NCI-H1694 (cell line): ENCODE data around the gene MRPS22.
"Not testable (repeated sequence)": the region's sequence is repeated elsewhere in the genome, so short reads cannot be mapped to it uniquely, and the experiment has no call there.

Source experiments
- DNase-seq: peaks from one replicate; lab custom pipeline; 2025; lab: John Stamatoyannopoulos, UW

Gene MRPS22

DNA sequence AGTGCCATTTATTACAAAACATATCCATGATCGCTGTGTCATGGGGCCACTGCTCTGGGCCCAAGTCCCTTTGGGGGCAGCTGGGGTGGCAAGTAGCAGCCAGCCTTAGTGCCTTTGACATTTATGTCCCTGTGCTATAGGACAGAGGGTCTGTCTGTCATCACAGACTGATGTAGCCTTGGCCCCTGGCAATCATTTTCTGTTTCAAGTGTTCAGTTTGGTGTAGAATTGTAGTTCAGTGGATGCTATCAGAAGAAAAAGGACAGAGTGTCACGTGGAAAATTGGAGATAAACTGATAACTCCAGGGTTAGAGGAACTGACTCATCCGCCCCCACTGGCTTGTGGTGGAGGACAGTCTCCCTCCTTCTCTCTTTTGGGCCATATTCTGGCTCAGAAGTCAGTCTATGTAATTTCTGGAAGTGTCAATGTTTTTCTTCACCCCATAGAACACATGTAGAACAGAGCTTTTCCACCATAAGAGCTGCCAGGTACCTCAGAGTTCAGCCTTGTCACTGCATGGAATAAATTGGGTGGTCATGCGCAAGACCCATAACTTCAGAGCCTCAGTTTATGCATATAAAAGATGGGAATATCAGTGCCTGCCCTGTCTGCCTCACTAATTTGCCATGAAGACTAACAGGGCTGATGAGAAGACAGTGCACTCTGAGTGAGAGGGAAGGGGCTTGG lies 4.5 kb upstream of the MRPS22 start:
- DNase-seq = no peak

DNA sequence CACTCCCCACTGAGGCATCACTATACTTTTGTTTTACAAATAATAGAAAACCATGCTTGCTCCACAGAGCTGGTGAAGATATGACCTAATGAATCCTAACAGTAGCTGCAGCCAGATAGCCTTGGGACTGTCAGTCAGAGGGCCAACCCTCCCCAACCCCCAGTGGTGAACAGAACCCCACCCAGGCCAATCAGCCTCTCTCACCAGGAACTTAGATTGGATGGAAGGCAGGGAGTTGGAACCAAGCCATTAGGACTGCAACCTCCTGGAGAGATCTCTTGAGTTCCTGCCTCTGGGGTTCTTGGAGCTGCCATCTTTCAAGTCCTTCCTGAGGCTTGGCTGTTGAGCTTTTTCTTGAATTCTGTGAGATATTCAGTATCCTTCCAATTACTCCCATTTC lies 3.0 kb upstream of the MRPS22 start:
- no peak for DNase-seq

DNA sequence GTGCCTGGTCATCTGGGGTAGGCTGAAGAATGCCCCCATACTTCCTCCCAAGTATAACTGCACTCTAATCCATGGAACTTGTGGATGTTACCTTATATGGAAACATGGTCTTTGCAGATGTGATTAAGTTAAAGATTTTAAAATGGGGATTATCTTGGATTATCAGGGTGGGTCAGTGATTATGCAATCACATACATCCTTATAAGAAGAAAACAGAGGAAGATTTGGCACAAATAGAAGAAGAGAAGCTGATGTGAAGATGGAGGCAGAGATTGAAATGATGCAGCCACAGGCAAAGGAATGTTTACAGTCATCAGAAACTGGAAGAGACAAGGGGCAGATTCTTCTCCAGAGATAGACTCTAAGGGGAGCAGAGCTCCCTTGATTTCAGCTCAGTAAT lies 1.8 kb upstream of the MRPS22 start:
- no peak for DNase-seq

DNA sequence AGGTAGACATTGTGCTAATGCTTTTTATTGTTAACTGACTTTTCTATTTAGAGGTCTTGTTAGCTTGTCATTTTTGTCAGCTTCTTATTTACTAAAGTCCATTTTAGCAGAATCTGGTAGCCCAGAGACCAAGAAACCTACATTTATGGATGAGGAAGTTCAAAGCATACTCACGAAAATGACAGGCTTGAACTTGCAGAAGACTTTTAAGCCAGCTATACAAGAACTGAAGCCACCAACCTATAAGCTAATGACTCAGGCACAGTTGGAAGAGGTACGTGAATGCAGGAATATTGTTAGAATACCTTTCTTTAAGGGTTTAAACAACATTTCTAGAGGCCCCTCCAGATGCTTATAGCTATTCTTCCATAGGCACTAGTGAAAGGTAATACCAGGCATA lies 3.0 kb downstream of the MRPS22 start:
- DNase-seq = no peak

- DNase-seq = no peak
These were observed 10.2 kb downstream of the MRPS22 start for GRCh38 chr3:139353920-139354556.

DNA sequence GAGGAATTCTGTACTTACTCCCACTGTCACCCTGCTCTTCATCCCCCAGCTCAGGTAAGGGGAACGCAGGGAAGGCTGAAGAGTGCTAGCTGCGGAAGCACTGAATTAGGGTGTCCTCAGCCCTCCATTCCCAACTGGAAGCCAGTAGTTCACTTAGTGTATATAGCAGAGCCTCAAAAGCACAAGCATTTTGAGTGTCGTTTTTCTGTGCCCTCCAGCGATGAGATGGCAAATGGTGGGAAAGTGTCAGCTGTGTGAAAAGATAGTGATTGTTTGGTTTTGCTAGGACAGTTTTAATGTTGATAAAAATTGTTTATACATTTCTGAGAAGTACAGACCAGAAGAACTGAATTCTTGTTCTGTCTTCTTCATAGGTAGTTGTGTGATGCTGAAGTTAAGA lies 10.8 kb downstream of the MRPS22 start:
- DNase-seq = no peak

DNA sequence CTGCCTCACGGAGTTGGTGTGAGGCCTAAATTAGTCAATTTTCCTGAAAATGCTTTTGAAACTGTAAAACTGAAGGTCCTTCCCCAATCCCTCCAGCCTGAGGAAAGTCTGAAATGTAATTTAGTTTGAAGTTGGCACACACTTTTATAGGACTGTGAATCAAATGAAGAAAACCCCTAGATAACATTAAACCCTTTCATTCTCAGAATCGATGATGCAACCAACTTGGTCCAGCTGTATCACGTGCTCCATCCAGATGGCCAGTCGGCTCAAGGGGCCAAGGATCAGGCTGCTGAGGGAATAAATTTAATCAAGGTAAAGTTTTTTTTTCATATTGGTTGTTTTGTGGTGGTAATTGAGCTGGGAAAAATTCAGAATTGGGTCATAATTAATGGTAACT lies 11.7 kb downstream of the MRPS22 start:
- no peak for DNase-seq

GRCh38 chr3:139355891-139356290 lies 12.1 kb downstream of the MRPS22 start:
- DNase-seq = no peak

DNA sequence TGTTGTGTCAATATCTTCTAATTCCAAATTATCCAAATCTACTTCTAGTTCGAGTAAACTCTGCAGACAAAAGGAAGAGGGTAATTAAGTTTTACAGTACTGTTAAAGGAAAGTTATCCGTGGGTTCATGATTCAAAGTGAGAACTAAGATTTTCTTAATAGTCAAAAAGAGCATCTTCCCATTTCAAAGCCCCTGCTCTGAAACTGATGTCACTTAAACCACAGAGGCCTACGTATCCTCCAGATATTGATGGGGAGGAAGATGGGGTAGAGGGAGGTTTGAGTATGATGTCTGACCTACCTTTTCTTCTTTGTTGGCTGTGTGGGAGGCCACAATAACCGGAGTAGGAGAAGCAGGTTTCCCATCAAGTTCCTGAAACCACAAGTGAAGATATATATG lies 14.1 kb downstream of the MRPS22 start:
- no peak for DNase-seq

DNA sequence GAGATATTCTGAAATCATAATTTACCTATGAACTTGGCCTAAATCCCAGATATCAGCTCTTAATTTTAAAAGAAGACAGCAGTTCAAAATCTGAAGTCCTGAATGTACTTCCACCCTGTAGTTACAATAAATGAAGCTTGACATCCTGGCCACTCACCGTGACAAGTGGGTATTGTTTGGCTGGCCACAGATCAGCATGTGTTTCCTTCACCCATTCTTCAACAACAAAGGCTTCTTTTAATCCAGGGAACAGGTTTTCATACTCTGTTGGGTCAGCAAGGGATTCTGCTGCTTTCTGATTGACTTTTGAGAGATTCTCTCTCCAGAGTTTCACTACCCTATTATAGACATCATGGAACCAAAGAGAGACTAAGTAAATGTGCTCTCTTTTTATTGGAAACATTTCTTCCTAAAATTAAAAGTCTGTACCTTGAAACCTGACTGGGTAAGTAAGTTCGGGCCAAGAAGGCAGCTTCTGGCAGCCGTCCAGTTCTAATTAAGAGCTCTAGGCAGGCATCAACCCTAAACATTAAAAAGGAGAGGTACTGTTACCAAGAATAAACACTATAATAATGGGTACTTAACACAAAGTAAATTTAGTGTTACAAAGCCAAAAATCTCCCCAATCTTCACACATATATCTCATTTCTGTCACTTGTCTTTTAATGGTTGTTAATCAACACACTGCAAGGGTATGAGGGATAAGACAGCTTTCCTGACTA lies 15.2 kb downstream of the MRPS22 start:
- no peak for DNase-seq

- DNase-seq = no peak
These were observed 17.5 kb downstream of the MRPS22 start for GRCh38 chr3:139361276-139361675.

DNA sequence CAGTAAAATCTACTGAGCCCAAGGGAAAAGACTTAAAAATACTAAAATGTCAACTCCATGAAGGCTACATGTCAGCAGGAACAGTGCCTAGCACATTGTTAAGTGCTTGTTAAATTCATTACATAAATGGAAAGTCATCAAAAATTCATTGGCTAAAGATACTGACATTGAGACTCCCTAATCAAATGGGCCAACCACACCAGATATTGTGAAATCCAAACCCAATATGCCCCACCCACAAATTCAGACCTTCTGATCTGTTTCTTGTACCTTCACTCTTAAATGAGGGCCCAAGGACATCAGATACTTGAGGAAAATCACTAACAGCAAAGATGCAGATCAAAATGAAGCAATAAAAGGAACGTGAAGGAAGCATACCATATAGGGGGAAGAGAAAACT lies 20.7 kb downstream of the MRPS22 start:
- no peak for DNase-seq

DNA sequence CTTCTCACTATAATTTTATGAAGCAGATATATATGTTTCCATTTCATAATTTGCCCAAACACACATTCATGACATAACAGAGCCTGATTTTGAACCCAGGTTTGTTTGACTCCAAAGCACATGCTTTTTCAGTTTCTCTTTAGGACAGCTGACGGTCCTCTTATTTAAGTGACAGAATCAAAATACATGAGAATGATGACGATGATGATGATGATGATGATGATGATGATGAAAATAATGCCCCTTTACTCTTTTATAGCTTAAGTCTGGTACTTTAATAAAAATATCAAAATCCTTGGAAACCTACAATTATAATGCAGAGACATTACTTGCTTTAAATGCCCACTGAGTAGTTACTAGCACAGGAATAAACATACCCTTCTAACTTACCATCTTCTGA lies 30.3 kb downstream of the MRPS22 start:
- no peak for DNase-seq

- no peak for DNase-seq
These were observed 33.6 kb downstream of the MRPS22 start for GRCh38 chr3:139377378-139377777.

- no peak for DNase-seq
These were observed 34.9 kb downstream of the MRPS22 start for GRCh38 chr3:139378587-139379241.

DNA sequence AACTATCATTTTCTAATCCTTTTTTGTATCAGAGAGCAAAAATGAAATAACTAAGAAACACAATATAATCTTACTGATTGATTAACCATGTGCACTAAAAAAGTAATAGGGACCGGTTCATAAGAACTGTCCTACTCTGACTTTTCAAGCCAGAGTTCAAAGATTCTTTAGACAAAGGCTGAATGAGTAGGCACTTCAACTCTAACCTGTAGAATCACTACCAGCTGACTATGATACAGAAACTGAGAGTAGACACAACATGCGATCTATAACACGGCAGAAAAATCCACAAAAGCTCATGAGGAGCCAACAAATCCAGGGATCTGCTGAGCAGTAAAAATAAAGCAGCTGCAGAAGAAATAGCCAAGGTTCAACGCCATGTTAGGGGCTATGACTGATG lies 36.8 kb downstream of the MRPS22 start:
- no peak for DNase-seq

- not testable (repeated sequence) for DNase-seq
These were observed 38.5 kb downstream of the MRPS22 start for GRCh38 chr3:139382291-139382690.

GRCh38 chr3:139388077-139388476 lies 44.3 kb downstream of the MRPS22 start:
- DNase-seq = no peak

DNA sequence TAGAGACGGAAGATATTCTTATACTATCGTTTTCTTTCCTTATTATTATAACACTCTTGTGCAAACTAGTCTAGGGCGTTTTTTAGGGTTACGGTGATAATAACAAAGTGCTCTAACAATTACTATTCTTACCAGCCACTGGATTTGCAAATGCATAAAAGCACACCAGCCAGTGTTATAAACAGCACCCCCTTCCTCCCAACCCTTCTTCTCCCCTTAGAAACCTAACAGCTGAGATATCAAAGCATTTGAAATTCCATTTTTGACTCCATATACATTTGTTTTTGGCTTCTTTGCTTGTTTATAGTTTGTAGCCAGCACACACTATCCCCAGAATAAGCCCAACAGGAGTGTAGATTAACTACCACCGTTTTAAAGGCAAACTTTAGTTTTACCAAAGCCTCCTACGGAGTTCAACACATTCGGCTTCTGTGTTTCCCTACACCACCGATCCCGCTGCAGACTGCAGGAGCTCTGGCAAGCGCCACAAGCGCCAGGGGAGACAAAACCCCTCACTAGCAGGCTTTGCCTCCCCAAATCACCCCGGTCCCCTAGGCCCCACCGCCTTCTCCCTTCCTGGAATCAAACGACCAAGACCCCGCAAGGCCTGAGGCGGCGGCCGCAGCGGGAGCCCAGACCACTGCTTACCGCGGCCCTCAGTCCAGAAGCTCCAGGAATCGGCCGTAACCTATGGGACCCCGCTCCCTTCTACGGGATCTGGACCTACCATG lies 45.2 kb downstream of the MRPS22 start:
- DNase-seq = no peak

DNA sequence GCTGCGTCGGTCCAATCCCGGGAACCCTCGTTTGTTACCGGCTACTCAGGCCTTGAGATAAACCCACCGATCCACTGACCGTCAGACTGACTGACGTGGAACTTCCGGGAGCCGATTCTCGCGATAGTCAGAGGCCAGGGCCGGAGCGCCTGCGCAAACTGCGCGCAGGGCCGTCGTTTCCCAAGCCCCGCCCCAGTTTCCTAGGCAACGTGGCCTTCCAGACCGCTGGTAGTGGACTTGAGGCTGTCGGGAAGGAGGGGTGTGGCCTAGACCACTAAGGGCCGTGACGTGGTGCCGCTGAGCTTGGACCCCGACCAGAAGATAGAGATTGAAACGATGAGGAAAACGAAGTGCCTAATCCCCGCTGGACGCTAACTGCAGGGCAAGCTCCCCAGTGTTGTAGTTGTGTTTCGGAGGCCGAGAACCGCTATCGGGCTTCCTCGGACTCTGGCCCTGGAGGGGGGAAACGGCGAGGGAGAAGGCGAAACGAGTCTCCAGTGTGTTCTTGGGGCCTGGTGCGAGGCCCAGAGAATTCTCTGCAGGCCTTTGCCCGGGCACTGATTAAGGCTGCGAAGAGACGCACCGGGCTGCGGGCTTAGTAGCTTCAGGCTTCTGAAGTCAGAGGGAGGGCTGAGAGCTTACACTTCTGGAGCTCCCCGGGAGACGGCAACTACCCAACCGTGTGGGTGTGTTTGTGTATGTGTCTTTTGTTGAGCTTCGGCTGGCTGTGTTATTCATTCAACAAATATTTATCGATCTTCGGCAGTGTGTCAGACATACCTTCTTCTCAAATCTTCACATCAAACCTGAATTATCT lies 45.9 kb downstream of the MRPS22 start, which contains the start of gene COPB2:
COPB2 (minus strand) TSS at position 96 of the 817 bp plus-strand sequence. CDS start 97 bp downstream, outside the sequence.
- DNase-seq = peak; percentile 96

DNA sequence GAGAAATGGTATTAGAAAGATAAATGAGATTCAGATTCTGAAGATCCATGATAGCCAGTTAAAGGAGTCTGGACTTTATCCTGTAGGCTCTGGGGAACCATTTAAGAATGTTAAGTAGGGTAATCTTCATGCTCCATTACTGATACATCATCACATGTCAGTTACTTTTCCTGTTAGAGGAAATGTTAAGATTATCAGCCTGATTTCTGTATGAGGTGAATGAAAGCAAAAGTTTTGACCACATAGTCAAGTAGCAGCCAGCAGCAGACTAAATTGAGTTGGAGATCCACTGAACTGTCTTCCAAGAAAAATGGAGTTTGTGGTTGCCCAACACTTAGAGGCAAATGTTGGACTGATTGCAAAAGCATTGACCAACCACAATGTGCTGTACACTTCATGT lies 50.3 kb downstream of the MRPS22 start:
- DNase-seq = no peak
